GM18951 (cell line): ENCODE data around the gene OLFML2B.

Experiments used
- POLR2A ChIP-seq: IDR thresholded peaks from 4 replicates; pipeline ENCODE4 v1.6.1; 2011; ENCODE audit warnings: mild to moderate bottlenecking; ENCODE audit not compliant: insufficient read length, insufficient read depth; ENCODE audit errors: extremely low read depth
- in situ Hi-C: fragments of 300-500 bp; cut with MboI; formaldehyde crosslinking; loops from one replicate; pipeline ENCODE4 v1.12.0; 2022; ENCODE audit warnings: low sequenced_read_pairs, mixed read lengths, inconsistent platforms; ENCODE audit not compliant: unreplicated experiment

OLFML2B gene

GRCh38 chr1:162008799-162009198 lies 14.9 kb downstream of the OLFML2B start:
- TF ChIP-seq POLR2A: no peak
- in situ Hi-C loops: no loop called here

GRCh38 chr1:162007466-162007865 lies 16.2 kb downstream of the OLFML2B start:
- in situ Hi-C loops: no loop called here
- TF ChIP-seq POLR2A: no peak

GRCh38 chr1:162006081-162006480 lies 17.6 kb downstream of the OLFML2B start:
- TF ChIP-seq POLR2A: no peak
- in situ Hi-C loops: no loop called here

- no peak for TF ChIP-seq POLR2A
- in situ Hi-C loops: no loop called here
Observed at GRCh38 chr1:162004441-162004950, 19.2 kb downstream of the OLFML2B start.

GRCh38 chr1:162003830-162004215 lies 19.8 kb downstream of the OLFML2B start:
- in situ Hi-C loops: no loop called here
- no peak for TF ChIP-seq POLR2A

GRCh38 chr1:162003061-162003829 lies 20.4 kb downstream of the OLFML2B start:
- TF ChIP-seq POLR2A: no peak
- in situ Hi-C loops: no loop called here

GRCh38 chr1:162000053-162000420 lies 23.6 kb downstream of the OLFML2B start:
- TF ChIP-seq POLR2A: no peak
- in situ Hi-C loops: no loop called here

- no peak for TF ChIP-seq POLR2A
- in situ Hi-C loops: no loop called here
Observed at GRCh38 chr1:161999301-162000052, 24.2 kb downstream of the OLFML2B start.

- in situ Hi-C loops: no loop called here
- TF ChIP-seq POLR2A: no peak
Observed at GRCh38 chr1:161998811-161999210, 24.9 kb downstream of the OLFML2B start.

GRCh38 chr1:161997152-161997551 lies 26.5 kb downstream of the OLFML2B start:
- TF ChIP-seq POLR2A: no peak
- in situ Hi-C loops: no loop called here

GRCh38 chr1:161994175-161994668 lies 29.4 kb downstream of the OLFML2B start:
- TF ChIP-seq POLR2A: no peak
- in situ Hi-C loops: no loop called here

GRCh38 chr1:161993576-161993975 lies 30.1 kb downstream of the OLFML2B start:
- no peak for TF ChIP-seq POLR2A
- in situ Hi-C loops: no loop called here

GRCh38 chr1:161989786-161990185 lies 33.9 kb downstream of the OLFML2B start:
- no peak for TF ChIP-seq POLR2A
- in situ Hi-C loops: no loop called here

- in situ Hi-C loops: no loop called here
- TF ChIP-seq POLR2A: no peak
Observed at GRCh38 chr1:161989108-161989507, 34.6 kb downstream of the OLFML2B start.
